Calu3 (cell line): ENCODE results near the gene PPP1R13B. TPM values are rescaled to one million over a fixed set of nuclear protein-coding genes. Genes with fewer than 3 reads are reported as not detected.

ENCODE experiments used
- BruUV-seq: library from RNA; stranded (reverse); fragments of 400-500 nt; replicated peaks from 2 replicates; lab custom pipeline; 2021; lab: Mats Ljungman, UMichigan
- CTCF ChIA-PET: fragments of 300-600 bp; sonication (Branson Sonifier 250); formaldehyde crosslinking; loops from one replicate; lab custom pipeline; 2022; ENCODE audit warnings: antibody characterized with exemption; lab: Charles Lee
- DNase-seq: peaks from one replicate; pipeline ENCODE4 v3.0.0; 2022
- H3K27ac Mint-ChIP-seq: one replicate; pipeline ENCODE4 v1.8.0; 2022; ENCODE audit warnings: mixed read lengths; ENCODE audit not compliant: unreplicated experiment
- H3K27me3 Mint-ChIP-seq: one replicate; pipeline ENCODE4 v1.8.0; 2022; ENCODE audit warnings: mixed read lengths; ENCODE audit not compliant: unreplicated experiment
- H3K36me3 Mint-ChIP-seq: one replicate; pipeline ENCODE4 v1.8.0; 2022; ENCODE audit warnings: mild to moderate bottlenecking, moderate library complexity, mixed read lengths; ENCODE audit not compliant: insufficient read depth, unreplicated experiment
- H3K4me1 Mint-ChIP-seq: one replicate; pipeline ENCODE4 v1.8.0; 2022; ENCODE audit warnings: mild to moderate bottlenecking, low read depth, mixed read lengths; ENCODE audit not compliant: unreplicated experiment
- H3K4me3 Mint-ChIP-seq: one replicate; pipeline ENCODE4 v1.8.0; 2022; ENCODE audit warnings: mild to moderate bottlenecking, low read depth, moderate library complexity, mixed read lengths; ENCODE audit not compliant: unreplicated experiment
- H3K9me3 Mint-ChIP-seq: one replicate; pipeline ENCODE4 v1.8.0; 2022; ENCODE audit warnings: low read depth, mixed read lengths; ENCODE audit not compliant: unreplicated experiment
- CTCF ChIP-seq: fragments of 200-600 bp; IDR thresholded peaks from one replicate; pipeline ENCODE4 v1.8.0; 2022; ENCODE audit warnings: antibody characterized with exemption; ENCODE audit not compliant: unreplicated experiment
- intact Hi-C: fragments of 100-400 bp; cut with micrococcal nuclease; formaldehyde crosslinking; loops from one replicate; pipeline ENCODE4 v1.10.0; 2022; ENCODE audit not compliant: unreplicated experiment
- total RNA-seq: library from RNA; stranded (reverse); gene quantifications from 2 replicates; pipeline ENCODE4 v1.2.3, GENCODE V29; 2022

Gene PPP1R13B
- total RNA-seq, 1 experiment from 2014 or later = 27.7 TPM

- H3K27me3 Mint-ChIP-seq = no peaks in the 10 kb centered on the region
- no peak overlapping the region for H3K4me3 Mint-ChIP-seq
- H3K36me3 Mint-ChIP-seq = peaks cover 47% of the 10 kb centered on the region
- CTCF ChIA-PET = no interaction called here
- DNase-seq = no peak
- no peaks in the 10 kb centered on the region for H3K4me1 Mint-ChIP-seq
- no peak for TF ChIP-seq CTCF
- H3K9me3 Mint-ChIP-seq = no peaks in the 10 kb centered on the region
- no peak overlapping the region for H3K27ac Mint-ChIP-seq
- BruUV-seq = no TSS peak
- intact Hi-C loops = no loop called here
Observed at GRCh38 chr14:103734081-103734888, 113.1 kb downstream of the PPP1R13B start.

- H3K4me1 Mint-ChIP-seq = no peaks in the 10 kb centered on the region
- no peak for DNase-seq
- no peaks in the 10 kb centered on the region for H3K9me3 Mint-ChIP-seq
- H3K4me3 Mint-ChIP-seq = no peak overlapping the region
- TF ChIP-seq CTCF = no peak
- intact Hi-C loops = no loop called here
- no TSS peak for BruUV-seq
- H3K27me3 Mint-ChIP-seq = no peaks in the 10 kb centered on the region
- CTCF ChIA-PET = no interaction called here
- H3K36me3 Mint-ChIP-seq = peaks cover 47% of the 10 kb centered on the region
- H3K27ac Mint-ChIP-seq = no peak overlapping the region
Observed at GRCh38 chr14:103733651-103734050, 113.7 kb downstream of the PPP1R13B start.

GRCh38 chr14:103732868-103733620 lies 114.3 kb downstream of the PPP1R13B start:
- no peak for DNase-seq
- H3K9me3 Mint-ChIP-seq = no peaks in the 10 kb centered on the region
- no peak overlapping the region for H3K27ac Mint-ChIP-seq
- TSS peak; percentile 61 for BruUV-seq
- no peak overlapping the region for H3K4me3 Mint-ChIP-seq
- no peak for TF ChIP-seq CTCF
- H3K36me3 Mint-ChIP-seq = peaks cover 47% of the 10 kb centered on the region
- no peaks in the 10 kb centered on the region for H3K4me1 Mint-ChIP-seq
- CTCF ChIA-PET = no interaction called here
- no peaks in the 10 kb centered on the region for H3K27me3 Mint-ChIP-seq
- intact Hi-C loops = no loop called here

GRCh38 chr14:103731916-103732867 lies 115.2 kb downstream of the PPP1R13B start:
- Mint-ChIP-seq H3K4me3 (no peak overlapping the region), H3K27ac (no peak overlapping the region), H3K4me1 (no peaks in the 10 kb centered on the region), H3K27me3 (no peaks in the 10 kb centered on the region), H3K9me3 (no peaks in the 10 kb centered on the region), H3K36me3 (peaks cover 47% of the 10 kb centered on the region)
- no peak for TF ChIP-seq CTCF
- no TSS peak for BruUV-seq
- intact Hi-C loops = no loop called here
- CTCF ChIA-PET = interaction anchor here (0.6 kb wide), 1 partner anchor 83 kb away, joined by 5 read pairs; no protein-coding TSS in a partner anchor
- DNase-seq = no peak
